HG03575 (cell line): Measurements from ENCODE around the gene EVC2.

Experiments
- ATAC-seq: cut with Tn5 transposase; IDR thresholded peaks from one replicate; pipeline ENCODE4 v1.9.1; 2021; ENCODE audit not compliant: unreplicated experiment, insufficient number of reproducible peaks, low FRiP score; ENCODE audit errors: extremely low read depth

The EVC2 gene

GRCh38 chr4:5545271-5545670, 163.1 kb downstream of the EVC2 start:
- ATAC-seq: no peak

GRCh38 chr4:5544762-5545161, 163.6 kb downstream of the EVC2 start:
- no peak for ATAC-seq

GRCh38 chr4:5543681-5544080, 164.7 kb downstream of the EVC2 start:
- no peak for ATAC-seq

GRCh38 chr4:5541169-5541568, 167.2 kb downstream of the EVC2 start:
- ATAC-seq: no peak

DNA sequence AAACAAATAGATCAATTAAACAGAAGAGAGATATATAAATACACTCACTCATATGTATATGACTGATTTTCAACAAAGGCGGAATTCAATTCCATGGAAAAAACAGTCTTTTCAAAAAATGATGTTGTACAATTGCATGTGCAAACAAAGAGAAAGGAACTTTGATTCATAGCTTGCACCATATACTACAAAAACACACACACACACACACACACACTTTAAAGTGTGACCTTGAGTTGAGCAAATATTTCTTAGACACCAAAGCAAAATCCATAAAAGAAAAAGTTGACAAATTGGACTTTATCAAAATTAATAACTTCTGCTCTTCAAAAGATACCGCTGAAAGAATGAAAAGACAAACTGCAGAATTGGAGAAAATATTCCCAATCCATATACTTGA, 168.8 kb downstream of the EVC2 start:
- no peak for ATAC-seq

DNA sequence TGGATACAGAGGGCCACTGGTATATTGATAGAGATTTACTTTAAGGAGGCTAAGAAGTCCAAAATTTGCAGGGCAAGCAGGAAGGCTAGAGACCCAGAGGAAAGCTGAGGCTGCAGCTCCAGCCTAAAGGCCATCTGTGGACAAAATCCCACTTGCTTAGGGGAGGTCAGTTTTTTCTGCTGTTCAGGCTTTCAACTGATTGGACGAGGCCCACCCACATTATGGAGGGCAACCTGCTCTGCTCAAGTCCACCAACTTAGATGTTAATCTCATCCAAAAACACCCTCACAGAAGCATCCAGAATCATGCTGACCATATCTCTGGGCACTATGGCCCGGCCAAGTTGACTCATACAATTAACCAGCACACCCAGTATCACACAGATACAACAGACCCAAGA, 176.3 kb downstream of the EVC2 start:
- no peak for ATAC-seq

GRCh38 chr4:5528031-5528436, 180.3 kb downstream of the EVC2 start:
- no peak for ATAC-seq

DNA sequence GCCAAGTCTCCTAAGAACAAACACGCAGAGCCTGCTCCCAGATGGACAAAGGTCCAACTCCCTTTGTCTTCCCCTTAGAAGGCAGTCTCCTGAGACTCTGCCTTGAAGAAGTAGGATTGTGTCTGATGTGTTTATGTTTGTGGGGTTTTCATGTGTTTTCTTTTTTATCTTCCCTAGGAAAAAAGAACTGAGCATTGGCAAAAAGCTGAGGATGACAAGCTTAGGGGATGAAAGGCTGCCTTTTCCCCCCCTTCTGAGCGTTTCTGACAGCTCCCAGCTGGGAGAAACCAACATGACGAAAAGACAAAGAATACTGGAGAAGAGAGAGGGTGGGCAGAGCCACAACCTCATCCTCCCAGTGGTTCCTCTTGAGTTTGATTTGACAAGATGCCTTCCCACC, 181.1 kb downstream of the EVC2 start:
- ATAC-seq: no peak

DNA sequence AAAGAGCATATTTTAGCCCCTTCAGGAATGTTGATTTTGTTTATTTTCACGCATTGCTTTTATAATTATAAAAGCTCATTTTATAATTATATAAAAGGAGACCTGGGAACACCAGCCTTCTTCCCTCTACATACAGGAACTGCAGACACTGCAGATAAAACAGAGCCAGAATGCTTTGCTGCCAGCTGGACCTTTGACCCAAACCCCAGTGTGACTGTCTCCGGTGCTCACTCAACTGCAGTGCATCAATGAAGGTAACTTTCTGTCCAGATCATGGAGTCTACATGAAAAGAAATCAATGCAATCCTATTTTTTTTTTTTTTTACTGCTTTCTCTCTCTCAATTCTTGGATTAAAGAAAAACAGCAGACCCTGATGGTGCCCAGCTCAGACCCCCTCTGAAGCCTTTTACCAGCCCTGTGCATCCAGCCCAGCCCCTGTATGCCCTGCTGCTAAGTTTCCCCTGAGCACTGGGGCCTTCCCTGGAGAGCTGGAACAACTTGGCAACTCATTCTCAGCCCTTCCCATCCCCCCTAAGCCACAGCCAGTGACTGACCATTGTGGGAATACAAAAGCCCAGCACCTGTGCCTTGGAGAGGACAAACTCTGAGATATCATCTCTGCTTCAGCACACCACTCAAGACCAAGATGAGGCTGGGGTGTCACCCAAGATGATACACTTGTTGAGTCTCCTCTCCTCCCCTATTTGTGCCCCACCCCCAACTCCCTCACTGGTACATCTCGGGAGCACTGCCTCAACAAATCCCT, 182.1 kb downstream of the EVC2 start:
- no peak for ATAC-seq

DNA sequence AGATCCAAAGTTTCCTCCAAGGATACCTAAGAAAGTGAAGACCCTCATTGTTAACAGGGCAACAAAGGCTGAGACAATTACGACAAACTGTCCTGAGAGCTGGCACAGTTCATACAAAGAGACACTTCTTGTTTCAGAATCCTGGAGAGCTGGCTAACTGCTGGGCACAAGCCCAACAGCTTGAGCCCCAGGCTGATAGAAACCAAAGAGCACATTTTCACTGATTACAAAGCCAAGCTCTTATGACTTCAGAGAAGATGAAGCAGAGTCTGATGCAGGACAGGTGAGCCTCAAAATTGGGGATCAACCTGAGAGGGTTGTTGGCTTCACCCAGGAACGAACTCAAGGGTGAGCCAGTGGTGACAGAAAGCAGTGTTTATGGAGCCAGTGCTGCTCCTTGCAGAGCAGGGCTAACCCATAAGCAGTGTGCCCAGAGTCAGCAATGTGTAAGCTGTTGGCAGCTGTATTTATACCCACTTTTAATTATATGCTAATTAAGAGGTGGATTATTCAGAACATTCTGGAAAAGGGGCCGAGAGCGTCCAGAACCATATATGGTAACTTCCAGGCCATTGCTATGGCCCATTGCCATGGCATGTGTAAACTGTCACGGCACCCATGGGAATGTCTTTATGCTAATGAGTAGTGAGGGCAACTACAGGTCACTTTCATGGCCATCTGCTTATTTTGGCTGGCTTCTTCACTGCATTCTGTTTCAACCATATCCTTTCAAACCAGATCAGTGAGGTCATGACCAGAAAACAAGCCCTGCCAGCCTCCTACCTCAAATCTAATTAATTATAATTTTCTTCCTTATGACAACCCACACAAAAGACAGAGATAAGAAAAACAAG, 183.7 kb downstream of the EVC2 start:
- ATAC-seq: no peak

GRCh38 chr4:5517372-5517771, 191.0 kb downstream of the EVC2 start:
- ATAC-seq: no peak

DNA sequence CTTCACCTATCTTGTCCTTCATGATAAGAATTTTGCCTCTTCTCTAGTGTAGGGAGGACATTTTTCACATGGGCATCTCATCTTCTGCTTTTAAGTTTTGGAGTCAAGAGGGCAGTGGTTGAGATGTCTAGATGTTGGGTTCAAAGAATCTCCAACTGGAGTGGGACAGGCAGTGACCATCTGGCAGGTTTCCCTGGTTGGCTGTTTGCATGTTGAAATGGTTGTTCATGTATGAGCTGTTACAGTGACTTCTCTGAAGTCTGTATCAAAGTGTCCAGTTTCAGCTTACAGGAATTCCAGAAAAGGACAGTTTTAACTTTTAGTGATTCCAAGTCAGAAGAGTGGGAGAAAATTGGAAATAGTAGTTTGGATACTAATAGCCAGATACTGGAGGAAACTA, 192.7 kb downstream of the EVC2 start:
- no peak for ATAC-seq
